ENCODE results near the gene POC1A.

The POC1A gene

GRCh38 chr3:52128118-52128683, 26.0 kb downstream of the POC1A start:
- no peak for DNase-seq (ENCODE audit: low read depth in 2 of 2)

- no peak for DNase-seq (ENCODE audit: low read depth in 2 of 2)
Measured at GRCh38 chr3:52126500-52126899, 27.7 kb downstream of the POC1A start.

GRCh38 chr3:52126036-52126435, 28.2 kb downstream of the POC1A start:
- no peak for DNase-seq (ENCODE audit: low read depth in 2 of 2)

GRCh38 chr3:52124766-52125165, 29.5 kb downstream of the POC1A start:
- DNase-seq (ENCODE audit: low read depth in 2 of 2): no peak

- no peak for DNase-seq (ENCODE audit: low read depth in 2 of 2)
Measured at GRCh38 chr3:52124126-52124525, 30.1 kb downstream of the POC1A start.

- DNase-seq (ENCODE audit: low read depth in 2 of 2): peak in 1 of 2 experiments; percentile 9
Measured at GRCh38 chr3:52123106-52123725, 31.0 kb downstream of the POC1A start.

- no peak for DNase-seq (ENCODE audit: low read depth in 2 of 2)
Measured at GRCh38 chr3:52122491-52122890, 31.7 kb downstream of the POC1A start.

- DNase-seq (ENCODE audit: low read depth in 2 of 2): no peak
Measured at GRCh38 chr3:52121813-52122212, 32.4 kb downstream of the POC1A start.

GRCh38 chr3:52121464-52121805, 32.8 kb downstream of the POC1A start:
- DNase-seq (ENCODE audit: low read depth in 2 of 2): no peak

- no peak for DNase-seq (ENCODE audit: low read depth in 2 of 2)
Measured at GRCh38 chr3:52120556-52121463, 33.4 kb downstream of the POC1A start.

- DNase-seq (ENCODE audit: low read depth in 2 of 2): no peak
Measured at GRCh38 chr3:52119826-52120225, 34.4 kb downstream of the POC1A start.

GRCh38 chr3:52119099-52119498, 35.1 kb downstream of the POC1A start:
- no peak for DNase-seq (ENCODE audit: low read depth in 2 of 2)

GRCh38 chr3:52118156-52118875, 35.9 kb downstream of the POC1A start:
- no peak for DNase-seq (ENCODE audit: low read depth in 2 of 2)

- DNase-seq (ENCODE audit: low read depth in 2 of 2): no peak
Measured at GRCh38 chr3:52117537-52117936, 36.7 kb downstream of the POC1A start.

- DNase-seq (ENCODE audit: low read depth in 2 of 2): no peak
Measured at GRCh38 chr3:52112056-52112455, 42.2 kb downstream of the POC1A start.

GRCh38 chr3:52110502-52110901, 43.7 kb downstream of the POC1A start:
- DNase-seq (ENCODE audit: low read depth in 2 of 2): no peak

- no peak for DNase-seq (ENCODE audit: low read depth in 2 of 2)
Measured at GRCh38 chr3:52109611-52110301, 44.5 kb downstream of the POC1A start.

GRCh38 chr3:52108302-52109232, 45.7 kb downstream of the POC1A start:
- DNase-seq (ENCODE audit: low read depth in 2 of 2): no peak

GRCh38 chr3:52106951-52107611, 47.1 kb downstream of the POC1A start:
- no peak for DNase-seq (ENCODE audit: low read depth in 2 of 2)

Data from fibroblast of skin of left biceps (primary cell).